Dedifferentiated amniotic fluid mesenchymal stem cell (primary cell): ENCODE measurements around the gene SLC10A4.

ENCODE experiments used
- DNase-seq: peaks from one replicate; pipeline ENCODE4 v3.0.0-alpha.2; 2016; ENCODE audit errors: extremely low spot score

Gene SLC10A4

GRCh38 chr4:48490012-48490679, 7.0 kb downstream of the SLC10A4 start, which contains the start of gene ZAR1:
ZAR1 (plus strand) TSS chr4:48490252; CDS start chr4:48490292, 40 bp downstream.
- no peak for DNase-seq

- DNase-seq = no peak
Measured at GRCh38 chr4:48490680-48491513, 7.8 kb downstream of the SLC10A4 start.

- DNase-seq = no peak
Measured at GRCh38 chr4:48491514-48492176, 8.5 kb downstream of the SLC10A4 start.

- no peak for DNase-seq
Measured at GRCh38 chr4:48493452-48494100, 10.4 kb downstream of the SLC10A4 start.

GRCh38 chr4:48495941-48496340, 12.8 kb downstream of the SLC10A4 start:
- no peak for DNase-seq

- no peak for DNase-seq
Measured at GRCh38 chr4:48498895-48499294, 15.8 kb downstream of the SLC10A4 start.

GRCh38 chr4:48499551-48500066, 16.5 kb downstream of the SLC10A4 start:
- no peak for DNase-seq

GRCh38 chr4:48503233-48504025, 20.3 kb downstream of the SLC10A4 start:
- no peak for DNase-seq

GRCh38 chr4:48504026-48504330, 20.8 kb downstream of the SLC10A4 start:
- DNase-seq = no peak

GRCh38 chr4:48504352-48504751, 21.2 kb downstream of the SLC10A4 start:
- DNase-seq = no peak

- DNase-seq = no peak
Measured at GRCh38 chr4:48506716-48507115, 23.6 kb downstream of the SLC10A4 start.

- DNase-seq = no peak
Measured at GRCh38 chr4:48509543-48509942, 26.4 kb downstream of the SLC10A4 start.

- no peak for DNase-seq
Measured at GRCh38 chr4:48518143-48518542, 35.0 kb downstream of the SLC10A4 start.

- DNase-seq = no peak
Measured at GRCh38 chr4:48526406-48526805, 43.3 kb downstream of the SLC10A4 start.

GRCh38 chr4:48538358-48538757, 55.2 kb downstream of the SLC10A4 start:
- no peak for DNase-seq
